Smooth muscle cell of the umbilical artery (primary cell): Measurements from ENCODE around the gene TRPV6. TPM values are rescaled to one million over a fixed set of nuclear protein-coding genes. Genes with fewer than 3 reads are reported as not detected.

Experiments
- total RNA-seq: library from RNA; depleted of rRNA; stranded (reverse); fragments of >200 nt; gene quantifications from 2 replicates; pipeline ENCODE4 v1.2.3, GENCODE V29; 2014

Gene TRPV6
- not detected in 2 replicates for total RNA-seq

GRCh38 chr7:142885311-142886230 lies at the start of gene TRPV6:
Gene TRPV6, minus strand, starts transcription at chr7:142885745.

GRCh38 chr7:142933624-142934023 lies 48.1 kb upstream of the TRPV6 start, which contains the start of gene TRPV5:
Gene TRPV5, minus strand, starts transcription at chr7:142933746. Its CDS starts 287 bp downstream, at chr7:142933459.

GRCh38 chr7:142854372-142855113 lies 31.0 kb downstream of the TRPV6 start, which contains the start of gene EPHB6:
Gene EPHB6, plus strand, starts transcription at chr7:142855076. Its CDS starts 8,152 bp downstream, at chr7:142863228.

Other genes starting within 250 kb of the TRPV6 start
- not detected in 2 replicates for gene PRSS1, start 136.3 kb downstream of the TRPV6 start, total RNA-seq
- not detected in 2 replicates for gene PRSS2, start 114.8 kb downstream of the TRPV6 start, total RNA-seq
- 2.6 and 3.6 TPM in 2 replicates for gene EPHB6, start 30.7 kb downstream of the TRPV6 start, total RNA-seq
- gene TRPV5, start 48.0 kb upstream of the TRPV6 start, total RNA-seq: not detected in 2 replicates
- not detected in 2 replicates for gene LLCFC1, start 53.7 kb upstream of the TRPV6 start, total RNA-seq
- not detected in 2 replicates for gene KEL, start 76.6 kb upstream of the TRPV6 start, total RNA-seq
- not detected in 2 replicates for gene OR9A2, start 141.4 kb upstream of the TRPV6 start, total RNA-seq
- not detected in 2 replicates for gene OR6V1, start 166.6 kb upstream of the TRPV6 start, total RNA-seq
- gene PIP, start 246.3 kb upstream of the TRPV6 start, total RNA-seq: not detected in 2 replicates